SIG-M5 (cell line): ENCODE measurements around the gene MCM8.

Experiments used
- DNase-seq: peaks from one replicate; lab custom pipeline; 2025; lab: John Stamatoyannopoulos, UW

Gene MCM8

DNA sequence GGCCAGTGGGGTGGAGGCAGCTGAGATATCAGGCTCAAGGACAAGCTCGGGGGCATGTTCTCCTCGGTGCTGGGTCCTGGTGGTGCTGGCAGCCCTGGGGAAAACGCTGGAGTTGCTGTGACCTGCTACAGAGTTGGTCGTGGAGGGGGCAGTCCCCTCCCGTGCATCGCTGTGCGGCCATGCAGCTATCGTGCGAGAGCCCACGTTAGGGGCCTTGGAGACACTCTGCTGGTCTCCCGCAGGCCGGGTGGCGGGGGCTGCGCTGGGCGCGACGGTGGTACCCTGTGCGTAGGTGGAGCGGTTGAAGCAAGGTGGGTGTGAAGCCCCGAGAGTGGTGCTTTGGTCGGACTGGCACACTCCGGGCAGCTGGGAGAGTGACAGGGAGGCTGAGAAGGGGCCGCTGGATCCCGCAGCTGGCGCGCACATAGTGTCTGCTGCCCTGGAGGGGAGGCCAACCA is 91.4 kb downstream of the MCM8 start:
- DNase-seq: no peak

- no peak for DNase-seq
Measured at GRCh38 chr20:6044115-6044514, 93.7 kb downstream of the MCM8 start.

GRCh38 chr20:6045566-6045965 is 95.1 kb downstream of the MCM8 start:
- no peak for DNase-seq

- DNase-seq: no peak
Measured at GRCh38 chr20:6046432-6046831, 96.0 kb downstream of the MCM8 start.

DNA sequence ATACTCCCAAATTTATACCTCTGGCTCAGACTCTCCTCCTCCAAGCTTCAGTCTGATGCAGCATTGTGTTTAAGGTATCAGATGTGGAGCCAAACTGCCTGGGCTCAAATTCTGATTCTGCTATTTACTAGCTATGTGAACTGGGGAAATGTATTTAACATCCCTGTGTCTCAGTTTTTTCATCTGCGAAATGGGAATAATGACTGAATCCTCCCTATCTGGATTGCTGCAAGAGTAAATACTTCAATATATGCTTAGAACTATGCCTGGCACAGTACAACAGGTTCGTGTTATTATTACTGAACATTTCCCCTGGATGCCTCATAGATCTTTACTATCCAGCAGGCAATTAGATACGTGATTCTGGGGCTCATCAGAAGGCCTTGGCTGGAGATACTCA is 97.9 kb downstream of the MCM8 start:
- DNase-seq: no peak
